RWPE2 (cell line): ENCODE results near the gene RAD23A.

Experiments
- ATAC-seq: fragments of 200-7000 bp; cut with Tn5 transposase; 3 replicates; pipeline ENCODE4 v1.9.1; 2021; ENCODE audit warnings: low read depth
- DNase-seq: peaks from one replicate; pipeline ENCODE4 v3.0.0-alpha.2; 2020; ENCODE audit warnings: low spot score
- H3K27ac ChIP-seq: fragments of 450-650 bp; 2 replicates; pipeline ENCODE4 v1.5.1; 2017; ENCODE audit warnings: mild to moderate bottlenecking; ENCODE audit not compliant: poor library complexity, severe bottlenecking
- H3K27me3 ChIP-seq: fragments of 250-450 bp; sonication (Bioruptor Pico); 2 replicates; pipeline ENCODE4 v1.5.1; 2021; ENCODE audit warnings: mild to moderate bottlenecking, moderate library complexity; ENCODE audit not compliant: insufficient read depth, poor library complexity, severe bottlenecking
- H3K36me3 ChIP-seq: fragments of 250-450 bp; sonication (Bioruptor Pico); 2 replicates; pipeline ENCODE4 v1.5.1; 2020; ENCODE audit warnings: low read depth, mild to moderate bottlenecking, moderate library complexity
- H3K4me1 ChIP-seq: fragments of 250-450 bp; sonication (Bioruptor Pico); 2 replicates; pipeline ENCODE4 v1.5.1; 2021; ENCODE audit warnings: mild to moderate bottlenecking, moderate library complexity; ENCODE audit not compliant: insufficient read depth, poor library complexity, severe bottlenecking
- H3K4me3 ChIP-seq: fragments of 250-450 bp; sonication (Bioruptor Pico); 2 replicates; pipeline ENCODE4 v1.5.1; 2021; ENCODE audit warnings: mild to moderate bottlenecking, moderate library complexity; ENCODE audit not compliant: severe bottlenecking
- H3K9me3 ChIP-seq: fragments of 250-450 bp; sonication (Bioruptor Pico); 2 replicates; pipeline ENCODE4 v1.5.1; 2021; ENCODE audit warnings: mild to moderate bottlenecking, moderate library complexity; ENCODE audit not compliant: severe bottlenecking
- CTCF ChIP-seq: fragments of 450-650 bp; IDR thresholded peaks from one replicate; pipeline ENCODE4 v1.5.1; 2017; ENCODE audit warnings: mild to moderate bottlenecking, moderate library complexity; ENCODE audit not compliant: poor library complexity, severe bottlenecking

RAD23A gene

GRCh38 chr19:12986726-12987125, 41.1 kb downstream of the RAD23A start:
- ATAC-seq (no peak), DNase-seq (no peak)
- H3K27me3 ChIP-seq = no peaks in the 10 kb centered on the region
- H3K4me3 ChIP-seq = no peak overlapping the region
- no peak for TF ChIP-seq CTCF
- no peaks in the 10 kb centered on the region for H3K9me3 ChIP-seq
- H3K4me1 ChIP-seq = no peaks in the 10 kb centered on the region
- no peaks in the 10 kb centered on the region for H3K36me3 ChIP-seq
- no peak overlapping the region for H3K27ac ChIP-seq

GRCh38 chr19:12987190-12987589, 41.5 kb downstream of the RAD23A start:
- H3K27me3 ChIP-seq = no peaks in the 10 kb centered on the region
- TF ChIP-seq CTCF = no peak
- no peaks in the 10 kb centered on the region for H3K4me1 ChIP-seq
- no peaks in the 10 kb centered on the region for H3K9me3 ChIP-seq
- no peak overlapping the region for H3K27ac ChIP-seq
- no peak overlapping the region for H3K4me3 ChIP-seq
- no peak for ATAC-seq
- no peaks in the 10 kb centered on the region for H3K36me3 ChIP-seq
- DNase-seq = no peak

- H3K9me3 ChIP-seq = no peaks in the 10 kb centered on the region
- ATAC-seq (no peak), DNase-seq (no peak)
- no peaks in the 10 kb centered on the region for H3K27me3 ChIP-seq
- no peak overlapping the region for H3K4me3 ChIP-seq
- no peaks in the 10 kb centered on the region for H3K4me1 ChIP-seq
- no peak for TF ChIP-seq CTCF
- no peak overlapping the region for H3K27ac ChIP-seq
- no peaks in the 10 kb centered on the region for H3K36me3 ChIP-seq
Observed at GRCh38 chr19:12987781-12988180, 42.1 kb downstream of the RAD23A start.

DNA sequence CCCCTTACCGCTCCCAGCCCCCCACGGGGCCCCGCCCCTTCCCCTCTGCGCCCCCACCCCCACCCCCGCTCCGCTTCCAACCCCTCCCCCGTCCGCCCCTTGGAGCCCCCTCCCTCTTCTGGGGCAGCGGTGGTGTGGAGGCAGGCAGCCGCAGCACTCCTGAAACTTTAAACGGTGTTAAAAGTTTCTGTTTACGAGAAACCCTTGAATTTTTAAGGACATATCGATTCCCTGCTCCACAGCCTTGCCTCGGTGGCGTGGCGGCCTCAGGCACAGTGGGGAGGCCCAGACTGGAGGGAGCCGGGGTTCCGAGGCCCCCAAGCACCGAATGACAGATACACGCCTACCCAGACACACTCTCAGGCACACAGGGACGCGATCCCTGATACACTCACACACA, 44.8 kb downstream of the RAD23A start:
- DNase-seq (no peak), ATAC-seq (no peak)
- Histone ChIP-seq H3K27me3 (no peaks in the 10 kb centered on the region), H3K27ac (no peak overlapping the region), H3K4me3 (no peak overlapping the region), H3K36me3 (no peaks in the 10 kb centered on the region), H3K9me3 (no peaks in the 10 kb centered on the region), H3K4me1 (no peaks in the 10 kb centered on the region)
- TF ChIP-seq CTCF = no peak

- Histone ChIP-seq H3K36me3 (no peaks in the 10 kb centered on the region), H3K4me1 (no peaks in the 10 kb centered on the region), H3K9me3 (no peaks in the 10 kb centered on the region), H3K4me3 (no peak overlapping the region), H3K27me3 (no peaks in the 10 kb centered on the region), H3K27ac (no peak overlapping the region)
- no peak for TF ChIP-seq CTCF
- DNase-seq = no peak
- no peak for ATAC-seq
Observed at GRCh38 chr19:12990853-12991252, 45.2 kb downstream of the RAD23A start.
